ENCODE results near the gene ACTG1. TPM values are rescaled to one million over a fixed set of nuclear protein-coding genes. Genes with fewer than 3 reads are reported as not detected.

Gene ACTG1
- total and polyA plus RNA-seq, 2 of the 13 experiments (the other 11 are each of a cell fraction or from before 2014, with no cell fraction given): 973 to 1,138 TPM

DNA sequence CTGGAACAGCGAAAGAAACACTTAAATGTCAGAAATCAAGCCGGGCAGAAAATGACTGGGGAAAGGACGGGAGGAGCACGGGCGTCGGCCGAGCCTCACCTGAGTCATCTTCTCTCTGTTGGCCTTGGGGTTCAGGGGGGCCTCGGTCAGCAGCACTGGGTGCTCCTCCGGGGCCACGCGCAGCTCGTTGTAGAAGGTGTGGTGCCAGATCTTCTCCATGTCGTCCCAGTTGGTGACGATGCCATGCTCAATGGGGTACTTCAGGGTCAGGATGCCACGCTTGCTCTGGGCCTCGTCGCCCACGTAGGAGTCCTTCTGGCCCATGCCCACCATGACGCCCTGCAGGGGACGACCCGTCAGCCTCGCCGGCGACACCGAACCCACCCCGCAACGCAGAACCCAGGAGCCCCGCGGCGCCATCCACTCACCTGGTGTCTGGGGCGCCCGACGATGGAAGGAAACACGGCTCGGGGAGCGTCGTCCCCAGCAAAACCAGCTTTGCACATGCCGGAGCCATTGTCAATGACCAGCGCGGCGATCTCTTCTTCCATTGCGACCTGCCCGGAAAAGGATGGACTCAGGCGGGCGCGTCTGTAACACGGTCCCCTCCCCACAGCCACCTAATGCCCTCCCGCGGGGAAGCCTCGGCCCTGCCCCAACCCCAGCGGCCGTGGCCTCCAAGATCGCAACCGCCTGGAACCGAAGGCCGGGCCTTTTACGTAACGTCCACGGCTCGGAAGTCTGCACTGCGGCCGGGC is 616 bp downstream of the ACTG1 start (continued):
- TF ChIP-seq GATAD2A (CRISPR knock-in tag; IDR thresholded peaks at IDR 0.05) (peak; percentile 3; the same call in 1 of the 2 replicates), ZNF264 (CRISPR knock-in tag; IDR thresholded peaks at IDR 0.05) (no peak; the same call in 1 of the 2 replicates), MTF1 (CRISPR knock-in tag; IDR thresholded peaks at IDR 0.05) (0 out of 2 replicates have a peak, but pooled peaks have one; percentile 10), ZSCAN12 (CRISPR knock-in tag; IDR thresholded peaks at IDR 0.05) (0 out of 2 replicates have a peak, but pooled peaks have one; percentile 5), AHR (CRISPR knock-in tag; IDR thresholded peaks at IDR 0.05) (no peak), ZNF598 (CRISPR knock-in tag; IDR thresholded peaks at IDR 0.05; ENCODE audit: borderline replicate concordance) (no peak), DRAP1 (CRISPR knock-in tag; IDR thresholded peaks at IDR 0.05) (no peak), ZBTB34 (CRISPR knock-in tag; IDR thresholded peaks at IDR 0.05) (no peak), CAMTA2 (CRISPR knock-in tag; IDR thresholded peaks at IDR 0.05; ENCODE audit: borderline replicate concordance) (no peak), PCBP2 (optimal IDR thresholded peaks at IDR 0.05; ENCODE audit: low read depth, low read length, poor library complexity, severe bottlenecking) (no peak), POGZ (CRISPR knock-in tag; IDR thresholded peaks at IDR 0.05) (no peak; the same call in 1 of the 2 replicates), ZNF510 (CRISPR knock-in tag; IDR thresholded peaks at IDR 0.05; ENCODE audit: low read depth) (peak; percentile 64; the same call in 1 of the 2 replicates), ADNP (CRISPR knock-in tag; IDR thresholded peaks at IDR 0.05) (no peak), TEAD3 (CRISPR knock-in tag; optimal IDR thresholded peaks at IDR 0.05; ENCODE audit: borderline replicate concordance) (no peak), ZSCAN21 (CRISPR knock-in tag; IDR thresholded peaks at IDR 0.05; ENCODE audit: borderline replicate concordance) (no peak; the same call in 1 of the 2 replicates)
- TF ChIP-seq, protein P1, sequence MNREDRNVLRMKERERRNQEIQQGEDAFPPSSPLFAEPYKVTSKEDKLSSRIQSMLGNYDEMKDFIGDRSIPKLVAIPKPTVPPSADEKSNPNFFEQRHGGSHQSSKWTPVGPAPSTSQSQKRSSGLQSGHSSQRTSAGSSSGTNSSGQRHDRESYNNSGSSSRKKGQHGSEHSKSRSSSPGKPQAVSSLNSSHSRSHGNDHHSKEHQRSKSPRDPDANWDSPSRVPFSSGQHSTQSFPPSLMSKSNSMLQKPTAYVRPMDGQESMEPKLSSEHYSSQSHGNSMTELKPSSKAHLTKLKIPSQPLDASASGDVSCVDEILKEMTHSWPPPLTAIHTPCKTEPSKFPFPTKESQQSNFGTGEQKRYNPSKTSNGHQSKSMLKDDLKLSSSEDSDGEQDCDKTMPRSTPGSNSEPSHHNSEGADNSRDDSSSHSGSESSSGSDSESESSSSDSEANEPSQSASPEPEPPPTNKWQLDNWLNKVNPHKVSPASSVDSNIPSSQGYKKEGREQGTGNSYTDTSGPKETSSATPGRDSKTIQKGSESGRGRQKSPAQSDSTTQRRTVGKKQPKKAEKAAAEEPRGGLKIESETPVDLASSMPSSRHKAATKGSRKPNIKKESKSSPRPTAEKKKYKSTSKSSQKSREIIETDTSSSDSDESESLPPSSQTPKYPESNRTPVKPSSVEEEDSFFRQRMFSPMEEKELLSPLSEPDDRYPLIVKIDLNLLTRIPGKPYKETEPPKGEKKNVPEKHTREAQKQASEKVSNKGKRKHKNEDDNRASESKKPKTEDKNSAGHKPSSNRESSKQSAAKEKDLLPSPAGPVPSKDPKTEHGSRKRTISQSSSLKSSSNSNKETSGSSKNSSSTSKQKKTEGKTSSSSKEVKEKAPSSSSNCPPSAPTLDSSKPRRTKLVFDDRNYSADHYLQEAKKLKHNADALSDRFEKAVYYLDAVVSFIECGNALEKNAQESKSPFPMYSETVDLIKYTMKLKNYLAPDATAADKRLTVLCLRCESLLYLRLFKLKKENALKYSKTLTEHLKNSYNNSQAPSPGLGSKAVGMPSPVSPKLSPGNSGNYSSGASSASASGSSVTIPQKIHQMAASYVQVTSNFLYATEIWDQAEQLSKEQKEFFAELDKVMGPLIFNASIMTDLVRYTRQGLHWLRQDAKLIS (CRISPR knock-in tag; IDR thresholded peaks at IDR 0.05): peak; percentile 28; the same call in 1 of the 2 replicates
- TF ChIP-seq, protein P2, sequence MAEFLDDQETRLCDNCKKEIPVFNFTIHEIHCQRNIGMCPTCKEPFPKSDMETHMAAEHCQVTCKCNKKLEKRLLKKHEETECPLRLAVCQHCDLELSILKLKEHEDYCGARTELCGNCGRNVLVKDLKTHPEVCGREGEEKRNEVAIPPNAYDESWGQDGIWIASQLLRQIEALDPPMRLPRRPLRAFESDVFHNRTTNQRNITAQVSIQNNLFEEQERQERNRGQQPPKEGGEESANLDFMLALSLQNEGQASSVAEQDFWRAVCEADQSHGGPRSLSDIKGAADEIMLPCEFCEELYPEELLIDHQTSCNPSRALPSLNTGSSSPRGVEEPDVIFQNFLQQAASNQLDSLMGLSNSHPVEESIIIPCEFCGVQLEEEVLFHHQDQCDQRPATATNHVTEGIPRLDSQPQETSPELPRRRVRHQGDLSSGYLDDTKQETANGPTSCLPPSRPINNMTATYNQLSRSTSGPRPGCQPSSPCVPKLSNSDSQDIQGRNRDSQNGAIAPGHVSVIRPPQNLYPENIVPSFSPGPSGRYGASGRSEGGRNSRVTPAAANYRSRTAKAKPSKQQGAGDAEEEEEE (CRISPR knock-in tag; IDR thresholded peaks at IDR 0.05; ENCODE audit: borderline replicate concordance): no peak
- TF ChIP-seq, protein P3, sequence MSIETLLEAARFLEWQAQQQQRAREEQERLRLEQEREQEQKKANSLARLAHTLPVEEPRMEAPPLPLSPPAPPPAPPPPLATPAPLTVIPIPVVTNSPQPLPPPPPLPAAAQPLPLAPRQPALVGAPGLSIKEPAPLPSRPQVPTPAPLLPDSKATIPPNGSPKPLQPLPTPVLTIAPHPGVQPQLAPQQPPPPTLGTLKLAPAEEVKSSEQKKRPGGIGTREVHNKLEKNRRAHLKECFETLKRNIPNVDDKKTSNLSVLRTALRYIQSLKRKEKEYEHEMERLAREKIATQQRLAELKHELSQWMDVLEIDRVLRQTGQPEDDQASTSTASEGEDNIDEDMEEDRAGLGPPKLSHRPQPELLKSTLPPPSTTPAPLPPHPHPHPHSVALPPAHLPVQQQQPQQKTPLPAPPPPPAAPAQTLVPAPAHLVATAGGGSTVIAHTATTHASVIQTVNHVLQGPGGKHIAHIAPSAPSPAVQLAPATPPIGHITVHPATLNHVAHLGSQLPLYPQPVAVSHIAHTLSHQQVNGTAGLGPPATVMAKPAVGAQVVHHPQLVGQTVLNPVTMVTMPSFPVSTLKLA (IDR thresholded peaks at IDR 0.05): no peak
